NCI-H1436 (cell line): Measurements from ENCODE around the gene GHR.
"Not testable (repeated sequence)": the region's sequence is repeated elsewhere in the genome, so short reads cannot be mapped to it uniquely, and the experiment has no call there.

Source experiments
- DNase-seq: peaks from one replicate; lab custom pipeline; 2025; lab: John Stamatoyannopoulos, UW

GHR gene

DNA sequence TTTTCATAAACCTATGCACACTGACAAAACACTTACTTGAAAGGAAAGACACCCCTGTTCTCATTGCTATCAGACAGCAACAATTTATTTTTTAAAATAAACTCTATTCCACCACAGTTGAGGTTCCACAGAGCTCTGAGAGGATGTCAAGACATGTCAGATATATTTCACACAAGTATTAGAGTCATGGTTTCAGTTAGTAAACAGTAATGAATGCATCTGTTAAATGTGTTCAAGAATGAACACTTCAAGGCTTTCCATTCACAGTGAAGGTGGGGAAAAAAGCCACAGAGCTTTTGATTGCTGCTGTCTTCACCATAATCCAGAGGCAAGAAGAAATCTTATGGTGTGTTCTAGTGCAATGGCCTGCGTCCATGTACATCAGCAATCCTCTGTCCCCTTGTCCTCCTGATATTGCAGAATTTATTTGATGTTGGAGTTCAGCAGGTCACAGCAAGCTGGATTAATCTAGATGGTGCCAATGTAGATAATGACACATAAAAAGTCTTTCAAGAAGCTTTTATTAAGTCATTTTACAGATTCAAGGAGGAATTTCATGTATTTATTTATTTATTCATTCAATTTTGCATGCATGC, 146.8 kb downstream of the GHR start:
- no peak for DNase-seq

DNA sequence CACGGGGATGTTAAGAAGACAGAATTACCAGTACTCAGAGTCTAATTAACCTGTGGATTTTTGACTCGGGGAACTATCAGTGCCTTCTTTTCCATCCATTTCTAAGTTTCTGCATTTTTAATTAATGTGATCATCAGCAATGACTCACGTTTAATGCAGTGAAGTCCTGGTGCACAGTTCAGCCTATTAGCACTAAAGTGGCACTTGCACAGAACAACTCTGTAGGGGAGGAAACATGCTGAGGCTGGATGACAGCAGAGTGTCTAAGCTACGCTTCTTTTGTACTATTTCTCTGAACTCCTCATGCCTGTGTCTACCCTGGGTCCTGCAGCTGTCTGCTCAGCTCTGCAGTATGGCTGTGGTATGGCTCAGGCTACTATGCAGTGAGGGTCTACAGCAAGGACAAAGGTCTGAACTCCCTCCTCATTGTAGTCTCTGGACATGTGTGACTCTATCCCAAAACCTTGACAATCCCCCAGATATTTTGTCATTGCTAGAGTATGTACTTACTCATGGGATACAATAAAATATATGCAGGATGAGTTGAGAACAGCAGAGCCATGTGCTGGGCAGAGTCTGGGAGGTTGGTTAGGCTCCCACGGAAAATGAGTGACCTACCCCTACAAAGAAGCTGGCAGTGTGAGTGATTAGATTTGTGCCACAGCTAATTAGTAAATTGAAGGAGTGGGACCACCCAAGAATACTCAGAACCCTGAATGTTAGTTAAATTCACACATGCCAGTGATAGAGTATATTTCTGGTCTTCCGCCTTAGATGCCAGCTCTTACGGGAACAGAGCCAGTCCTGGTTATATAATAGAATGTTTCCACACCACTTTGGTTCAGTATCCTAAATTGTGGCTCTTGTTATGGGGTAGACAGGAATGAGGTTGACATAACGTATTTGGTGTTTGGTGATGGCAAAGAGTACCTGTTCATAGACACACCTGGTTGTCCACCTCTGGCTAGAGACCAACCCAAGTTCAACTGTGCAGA, 148.0 kb downstream of the GHR start:
- DNase-seq: no peak

DNA sequence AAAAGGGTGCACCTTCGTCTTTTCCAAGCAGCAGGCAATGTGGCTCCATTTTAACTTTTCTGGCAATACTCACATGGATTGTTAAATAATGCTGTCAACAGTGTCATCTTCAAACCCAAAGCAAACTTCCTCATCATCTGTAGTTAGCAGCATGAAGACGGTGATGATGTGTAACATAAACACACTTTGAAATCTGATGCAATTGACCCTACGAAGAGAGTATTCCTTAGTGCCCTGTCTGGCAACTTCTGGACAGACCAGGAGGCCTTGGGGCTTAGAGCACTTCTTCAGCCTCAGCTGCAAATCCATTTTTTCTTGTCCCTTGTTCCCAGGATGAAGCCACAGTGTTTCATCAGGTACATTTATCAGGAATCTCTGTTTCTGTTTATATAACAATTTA, 149.1 kb downstream of the GHR start:
- no peak for DNase-seq

DNA sequence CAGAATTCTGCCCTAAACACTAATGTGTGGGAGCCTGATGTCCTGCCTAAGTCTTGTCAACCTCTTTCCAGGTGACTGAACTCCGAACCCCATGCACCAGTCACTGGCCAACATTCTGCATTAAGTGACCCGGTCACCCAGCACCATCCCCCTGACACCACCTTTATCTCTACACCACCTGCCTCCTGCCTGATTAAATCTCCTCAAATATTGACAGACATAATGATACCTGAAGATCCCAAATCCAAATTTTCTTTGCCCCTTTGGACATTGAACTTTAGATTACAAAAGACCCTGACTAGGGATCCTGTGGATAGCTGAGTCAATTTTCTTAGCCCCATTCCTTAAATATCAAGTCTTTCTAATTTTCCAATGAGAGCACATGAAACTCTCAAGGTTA, 150.1 kb downstream of the GHR start:
- no peak for DNase-seq

DNA sequence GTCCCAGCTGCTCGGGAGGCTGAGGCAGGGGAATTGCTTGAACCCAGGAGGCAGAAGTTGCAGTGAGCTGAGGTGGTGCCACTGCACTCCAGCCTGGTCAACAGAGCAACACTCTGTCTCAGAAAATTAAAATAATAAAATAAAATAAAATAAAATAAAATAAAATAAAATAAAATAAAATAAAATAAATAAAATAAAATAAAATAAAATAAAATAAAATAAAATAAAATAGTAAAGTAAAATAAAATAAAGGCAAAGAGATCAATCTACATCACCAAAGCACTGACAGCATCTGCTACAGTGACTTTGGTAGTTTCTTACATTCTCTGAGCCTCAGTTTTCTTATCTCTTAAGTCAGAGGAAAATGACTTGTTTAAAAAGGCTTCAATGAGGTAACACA, 152.7 kb downstream of the GHR start:
- not testable (repeated sequence) for DNase-seq

DNA sequence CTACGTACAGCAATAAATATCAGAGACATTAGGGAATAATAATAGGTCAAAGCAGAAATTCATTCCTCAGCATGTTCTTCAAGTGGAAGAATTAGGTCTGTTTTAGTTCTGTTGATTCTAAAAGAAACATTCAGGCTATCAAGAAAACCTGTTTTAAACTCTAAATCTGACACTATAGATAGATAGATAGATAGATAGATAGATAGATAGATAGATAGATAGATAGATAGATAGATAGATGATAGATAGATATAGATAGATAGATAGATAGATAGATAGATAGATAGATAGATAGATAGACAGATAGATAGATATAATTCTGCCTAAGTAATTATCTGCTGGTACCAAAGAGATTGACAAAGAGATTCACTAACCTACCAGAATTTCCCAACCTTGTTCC, 155.7 kb downstream of the GHR start:
- DNase-seq: not testable (repeated sequence)

DNA sequence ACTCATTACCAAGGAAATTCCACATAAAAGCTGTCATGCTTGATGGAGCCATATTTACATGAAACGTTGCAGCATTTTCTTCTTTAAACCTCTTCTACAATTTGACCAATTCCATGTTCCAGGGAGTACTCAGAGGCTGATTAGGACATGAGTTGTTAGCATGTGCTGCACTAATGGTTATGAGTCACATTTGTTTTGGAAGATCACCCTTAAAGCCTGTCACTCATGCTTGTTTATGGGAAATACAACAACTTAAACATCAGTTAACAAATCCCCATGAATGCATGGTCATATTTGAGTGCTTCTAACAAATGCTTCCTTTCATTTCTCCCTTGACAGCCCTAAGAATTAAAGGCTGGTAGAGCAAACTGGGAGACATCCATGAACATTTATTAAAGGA, 156.1 kb downstream of the GHR start:
- DNase-seq: no peak

DNA sequence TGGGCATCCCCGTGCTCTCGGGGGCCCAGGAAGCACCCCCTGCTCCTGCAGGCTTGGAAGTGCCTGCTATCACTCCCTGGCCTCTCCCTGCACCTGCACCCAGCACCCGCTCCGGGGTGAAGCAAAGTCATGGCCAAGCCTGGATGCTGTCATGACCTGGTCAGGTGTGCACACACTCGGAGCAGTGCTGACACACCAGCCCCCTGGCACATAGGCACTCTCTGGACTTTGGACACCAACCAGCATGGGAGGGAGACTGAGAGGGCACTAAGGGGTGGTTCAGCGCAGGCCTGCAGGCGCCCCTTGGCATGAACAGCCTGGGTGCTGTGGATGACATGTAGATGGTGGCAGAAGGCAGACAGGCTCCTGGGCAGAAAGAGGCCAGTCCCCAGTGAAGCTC, 158.6 kb downstream of the GHR start:
- DNase-seq: no peak

DNA sequence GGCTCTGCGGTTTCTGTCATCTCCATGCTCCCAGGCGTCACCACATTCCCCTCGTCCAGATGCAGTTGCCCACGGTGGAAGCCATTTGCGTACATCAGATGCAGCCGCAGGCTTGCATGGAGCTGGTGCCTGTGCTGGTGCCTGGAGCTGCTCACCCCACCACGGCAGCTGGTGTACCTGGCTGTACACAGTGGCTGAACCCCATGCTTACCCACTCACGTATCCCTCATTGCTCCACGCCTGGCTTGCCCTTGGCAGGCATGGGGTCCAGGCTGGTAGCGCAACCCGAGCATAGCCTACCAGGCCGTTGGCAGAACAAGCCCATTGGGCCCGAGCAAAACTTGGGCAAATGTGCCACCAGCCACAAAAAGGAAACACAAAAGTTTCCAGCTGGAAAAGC, 159.5 kb downstream of the GHR start:
- DNase-seq: no peak

DNA sequence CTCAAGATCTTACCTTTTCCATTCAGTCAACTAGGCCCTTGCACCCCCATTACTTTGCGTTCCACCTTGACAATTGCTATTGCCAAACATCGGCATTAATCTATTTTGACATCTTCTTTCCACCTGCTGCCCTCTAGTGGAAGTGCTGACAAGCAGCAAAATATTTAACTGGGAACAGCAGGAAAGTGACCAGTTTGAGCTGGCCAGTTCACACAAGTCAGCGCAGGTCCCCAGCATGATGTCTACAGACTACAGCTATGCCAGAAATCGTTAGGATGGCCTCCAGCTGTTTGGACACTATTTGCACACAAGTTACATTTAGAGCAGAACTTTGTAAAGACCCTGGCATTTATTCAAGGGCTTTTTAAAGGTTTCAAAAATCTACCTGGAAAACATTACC, 160.1 kb downstream of the GHR start:
- no peak for DNase-seq

DNA sequence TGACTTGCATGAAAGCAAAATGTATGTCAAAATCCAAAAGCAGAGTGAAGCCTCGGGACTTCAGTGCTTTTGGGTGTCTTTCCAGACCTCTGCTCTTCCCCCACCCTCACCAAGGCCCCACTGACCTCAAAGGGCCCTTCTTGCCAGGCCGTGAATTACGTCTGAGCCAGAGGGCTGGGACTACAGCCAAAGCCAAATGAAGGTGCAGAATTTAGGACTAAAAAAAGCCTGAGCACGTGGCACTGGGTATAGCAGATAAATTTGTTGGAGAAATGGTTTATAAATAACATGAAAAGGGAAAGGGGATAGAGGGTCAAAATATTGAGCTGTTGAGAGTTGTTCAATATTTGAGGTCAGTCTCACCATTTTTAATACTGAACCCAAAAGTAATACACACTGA, 163.4 kb downstream of the GHR start:
- DNase-seq: no peak

DNA sequence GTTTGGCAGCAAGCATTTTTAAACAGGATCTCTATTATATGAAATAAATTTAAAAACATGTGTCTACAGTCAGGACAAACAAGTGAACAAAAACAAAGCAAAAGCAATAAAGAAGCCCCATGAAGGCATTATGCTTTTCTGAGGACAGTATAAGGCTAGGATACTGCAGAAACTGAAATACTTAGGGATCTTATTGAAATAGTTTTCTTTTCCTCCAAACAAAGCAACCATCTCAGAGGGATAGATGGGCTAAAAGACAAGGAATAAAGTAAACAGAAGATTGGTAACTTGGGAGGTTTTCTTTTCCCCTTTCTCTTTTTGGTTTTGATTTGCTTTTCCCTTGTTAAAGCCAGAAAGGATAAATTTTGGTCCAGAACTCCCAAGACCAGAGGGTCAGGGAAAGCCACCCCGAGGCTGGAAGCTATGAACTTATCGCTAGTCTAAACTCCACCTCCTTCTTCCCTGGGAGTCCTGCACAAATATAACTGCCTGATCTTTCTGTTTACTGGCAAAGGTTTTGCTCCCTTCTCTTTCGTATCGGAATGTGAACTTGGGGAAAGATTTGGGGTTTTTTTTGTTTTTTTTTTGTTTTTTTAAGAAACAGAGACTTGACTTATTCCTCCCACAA, 164.0 kb downstream of the GHR start:
- no peak for DNase-seq

DNA sequence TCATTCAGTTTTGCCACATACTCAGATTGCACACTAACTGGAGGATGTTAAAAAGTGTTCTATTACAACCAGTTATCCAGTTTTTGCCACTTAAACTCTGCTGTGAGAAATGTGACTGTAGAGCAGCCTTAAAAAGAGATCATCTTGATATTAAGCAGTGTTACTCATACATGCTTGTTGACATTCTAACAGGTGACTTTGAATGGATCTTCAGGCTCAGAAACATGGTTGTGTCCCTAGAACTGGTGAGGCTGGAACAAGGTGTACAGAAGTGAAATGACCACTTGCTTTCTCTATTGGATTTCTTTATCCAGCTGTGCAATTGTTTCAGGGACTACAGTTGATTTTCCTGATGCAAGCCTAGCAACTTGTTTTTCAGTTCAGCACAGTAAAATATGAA, 167.3 kb downstream of the GHR start:
- no peak for DNase-seq

DNA sequence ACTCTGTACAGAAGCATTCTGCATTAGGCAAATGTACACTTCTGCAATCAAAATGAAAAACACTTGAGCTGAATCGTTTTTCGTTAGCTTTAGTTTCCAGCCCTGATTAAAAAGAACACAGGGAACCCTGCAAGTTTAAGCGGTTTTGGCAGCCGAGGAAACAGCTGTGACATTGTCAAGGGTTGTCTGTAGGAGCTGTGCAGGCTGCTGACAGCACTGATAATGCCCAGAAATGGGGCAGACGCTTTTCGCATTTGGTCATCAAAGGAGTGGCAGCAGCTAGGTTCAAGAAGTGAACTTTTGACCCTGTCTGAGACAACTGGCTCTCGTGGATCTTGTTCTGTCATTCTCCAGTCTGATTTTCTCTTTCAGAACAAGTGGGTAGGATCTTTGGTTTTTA, 167.8 kb downstream of the GHR start:
- DNase-seq: no peak

DNA sequence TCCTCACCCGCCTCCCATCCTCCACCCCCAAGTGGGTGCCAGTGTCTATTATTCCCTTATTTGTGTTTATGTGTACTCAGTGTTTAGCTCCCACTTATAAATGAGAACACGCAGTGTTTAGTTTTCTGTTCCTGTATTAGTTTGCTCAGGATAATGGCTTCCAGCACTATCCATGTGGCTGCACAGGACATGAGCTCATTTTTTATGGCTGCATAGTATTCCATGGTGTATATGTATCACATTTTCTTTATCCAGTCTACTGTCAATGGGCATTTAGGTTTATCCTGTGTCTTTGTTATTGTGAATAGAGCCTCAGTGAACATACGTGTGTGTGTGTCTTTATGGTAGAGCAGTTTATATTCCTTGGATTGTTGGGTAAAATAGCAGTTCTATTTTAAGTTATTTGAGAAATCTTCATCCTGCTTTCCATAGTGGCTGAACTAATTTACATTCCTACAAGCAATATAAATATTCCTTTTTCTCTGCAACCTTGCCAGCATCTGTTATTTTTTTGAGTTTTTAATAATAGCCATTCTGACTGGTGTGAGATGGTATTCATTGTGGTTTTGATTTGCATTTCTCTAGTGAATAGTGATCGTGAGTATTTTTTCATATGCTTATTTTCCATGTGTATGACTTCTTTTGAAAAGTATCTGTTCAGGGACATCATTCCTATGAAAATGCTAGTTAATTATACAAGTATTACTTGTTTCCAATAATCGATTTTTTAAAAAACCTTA, 169.3 kb downstream of the GHR start:
- DNase-seq: no peak

DNA sequence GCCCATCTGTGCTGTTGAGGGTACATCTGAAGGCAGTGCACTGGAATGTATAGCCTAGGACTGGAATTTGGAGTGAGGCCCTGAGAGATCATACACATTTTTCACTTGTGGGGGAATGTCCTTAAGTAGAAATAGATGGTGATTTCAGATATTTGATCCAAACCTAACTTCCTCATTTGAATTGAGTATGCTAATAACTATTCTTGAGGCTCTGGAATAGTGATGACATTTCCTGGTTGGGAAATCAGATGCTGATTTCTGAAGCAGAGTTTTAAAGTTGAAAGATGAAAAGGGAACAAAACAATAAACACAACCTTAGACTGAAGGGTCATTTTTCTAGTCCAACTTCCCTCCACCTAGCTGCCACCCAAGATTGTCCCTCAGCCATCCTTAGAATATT, 170.4 kb downstream of the GHR start:
- no peak for DNase-seq

DNA sequence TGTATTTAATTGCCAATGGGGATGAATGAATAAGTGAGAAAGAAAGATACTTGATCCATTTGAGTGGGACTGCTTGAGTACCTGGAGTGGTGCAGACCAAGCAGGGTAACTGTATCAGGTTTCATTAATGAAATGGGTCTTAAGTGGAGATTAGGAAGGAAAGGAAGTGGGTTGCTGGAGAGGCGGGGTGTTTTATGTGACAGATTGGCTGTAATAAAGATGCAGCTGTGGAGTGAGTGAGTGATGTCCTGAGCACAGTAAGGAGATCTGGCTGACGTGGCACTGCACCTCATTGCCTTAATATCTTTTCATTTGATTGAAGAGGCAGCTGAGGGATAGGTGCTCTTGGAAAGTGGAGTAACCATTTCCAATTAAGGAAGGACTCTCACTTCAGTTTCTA, 172.4 kb downstream of the GHR start:
- no peak for DNase-seq

DNA sequence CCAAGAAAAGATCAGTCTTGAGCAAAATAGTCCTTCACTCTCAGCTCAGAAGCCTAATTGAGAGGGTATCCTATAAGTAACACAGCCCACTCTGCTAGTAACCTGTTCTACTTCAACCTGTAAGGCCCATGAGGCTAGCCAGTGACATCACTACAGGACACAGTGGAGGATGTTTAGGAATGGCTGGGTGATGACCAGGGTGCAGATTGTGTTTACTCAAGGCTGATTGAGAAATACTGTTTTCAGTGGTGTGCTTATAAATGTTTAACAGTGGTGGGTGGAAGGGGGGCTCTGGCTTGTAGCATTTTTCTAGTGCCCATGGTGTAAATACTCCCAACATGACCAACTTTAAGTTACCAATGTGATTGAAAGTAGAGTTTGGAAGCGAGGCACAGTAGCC, 173.6 kb downstream of the GHR start:
- DNase-seq: no peak

DNA sequence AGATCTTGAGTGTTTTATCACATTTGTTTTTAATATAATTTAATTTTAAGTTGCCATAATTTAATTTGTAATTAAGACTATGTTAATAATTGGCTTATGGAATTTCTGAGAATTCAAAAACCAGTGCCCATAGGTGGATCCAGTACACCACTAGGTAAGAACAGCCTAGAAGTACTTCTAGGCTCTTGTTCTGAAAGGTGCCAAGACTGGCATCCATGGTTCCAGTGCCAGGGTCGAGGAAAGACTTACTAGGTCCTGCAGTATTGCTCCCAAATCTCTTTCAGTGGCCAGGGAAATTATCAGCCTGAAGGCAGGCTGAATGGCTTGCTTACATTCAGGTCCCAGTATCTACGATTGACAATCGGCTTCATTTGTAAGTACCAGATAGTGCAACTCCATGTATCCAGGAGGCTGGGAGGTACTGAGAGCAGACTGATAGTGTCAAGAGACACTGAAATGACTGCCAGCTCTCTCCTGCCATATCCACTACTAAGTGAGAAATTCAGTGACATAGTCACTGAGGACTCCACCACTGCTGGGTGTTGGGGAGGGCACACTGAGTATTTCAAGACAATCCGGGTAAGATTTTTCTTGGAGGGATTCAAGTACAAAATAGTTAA, 174.2 kb downstream of the GHR start:
- no peak for DNase-seq

DNA sequence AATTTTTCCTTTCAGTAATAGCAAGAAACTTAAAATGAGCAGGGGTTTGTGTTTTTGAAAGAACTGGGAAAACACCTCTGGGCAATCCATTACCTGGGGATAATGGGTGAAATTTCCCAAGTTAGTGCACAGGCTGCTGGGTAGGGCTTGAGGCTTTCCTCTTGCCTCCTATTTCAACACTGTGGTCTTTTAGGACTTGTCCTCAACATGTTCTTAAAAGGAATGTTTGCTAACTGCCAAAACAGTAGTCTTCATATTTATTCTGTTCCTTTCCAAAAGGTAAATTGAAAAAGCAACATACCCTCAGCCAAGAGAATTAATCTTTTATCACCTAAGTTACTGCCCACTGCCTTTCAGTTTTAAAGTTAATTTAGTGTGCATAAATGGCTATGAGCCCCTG, 175.1 kb downstream of the GHR start:
- no peak for DNase-seq

DNA sequence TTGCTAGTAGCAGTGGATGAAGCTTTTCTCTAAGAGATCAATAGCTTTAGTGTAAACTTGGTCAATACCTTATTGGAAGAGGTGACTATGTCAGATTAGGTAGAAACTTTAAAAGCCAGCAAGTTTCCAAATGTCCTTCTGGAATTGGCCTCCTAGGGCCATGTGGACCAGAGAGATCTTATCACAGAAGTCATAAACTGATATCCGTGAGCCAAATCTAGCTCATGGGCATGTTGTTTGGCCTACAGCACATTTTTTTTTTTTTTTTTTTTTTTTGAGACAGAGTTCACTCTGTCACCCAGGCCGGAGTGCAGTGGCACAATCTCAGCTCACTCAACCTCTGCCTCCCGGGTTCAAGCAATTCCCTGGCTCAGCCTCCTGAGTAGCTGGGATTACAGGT, 175.9 kb downstream of the GHR start:
- no peak for DNase-seq

DNA sequence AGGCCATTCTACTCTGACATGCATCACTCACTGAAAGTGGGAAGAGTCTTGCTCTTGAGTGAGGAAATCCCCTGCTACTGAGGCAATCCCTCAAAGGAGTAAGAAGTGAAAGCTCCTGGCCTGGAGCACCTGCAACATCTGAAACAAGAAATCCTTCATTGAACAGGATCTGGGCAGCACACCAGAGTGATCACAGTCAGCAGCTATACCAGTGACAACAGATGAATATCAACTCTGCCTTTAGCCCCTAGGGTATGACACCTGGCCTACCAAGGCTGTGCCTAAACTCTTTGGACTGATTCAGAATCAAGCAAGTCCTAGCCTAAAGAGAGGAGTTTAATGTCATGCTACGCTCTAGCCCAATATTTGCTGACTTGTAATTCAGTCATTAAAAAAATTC, 177.2 kb downstream of the GHR start:
- DNase-seq: no peak
